GM21717 (cell line): Measurements from ENCODE around the gene SMARCC2.

Source experiments
- ATAC-seq: cut with Tn5 transposase; IDR thresholded peaks from one replicate; pipeline ENCODE4 v1.9.1; 2021; ENCODE audit warnings: mild to moderate bottlenecking, moderate library complexity; ENCODE audit not compliant: unreplicated experiment

The SMARCC2 gene

GRCh38 chr12:56189099-56189917 lies at the start of gene SMARCC2:
SMARCC2 (minus strand) TSS chr12:56189483; CDS start chr12:56189461, 22 bp downstream.
- peak; percentile 64 for ATAC-seq

- ATAC-seq: no peak
These were observed 48.3 kb upstream of the SMARCC2 start for GRCh38 chr12:56237552-56237951.

GRCh38 chr12:56236985-56237384 lies 47.7 kb upstream of the SMARCC2 start:
- no peak for ATAC-seq

GRCh38 chr12:56236091-56236490 lies 46.8 kb upstream of the SMARCC2 start:
- no peak for ATAC-seq

GRCh38 chr12:56234746-56235436 lies 45.6 kb upstream of the SMARCC2 start:
- no peak for ATAC-seq

GRCh38 chr12:56231184-56231582 lies 41.9 kb upstream of the SMARCC2 start:
- no peak for ATAC-seq

- no peak for ATAC-seq
These were observed 41.3 kb upstream of the SMARCC2 start for GRCh38 chr12:56230432-56231183.

- ATAC-seq: no peak
These were observed 40.7 kb upstream of the SMARCC2 start, which contains the start of gene SLC39A5 for GRCh38 chr12:56229916-56230431. SLC39A5 (plus strand) TSS chr12:56230051; CDS start chr12:56231275, 1,224 bp downstream.

GRCh38 chr12:56229082-56229481 lies 39.8 kb upstream of the SMARCC2 start:
- ATAC-seq: no peak

- no peak for ATAC-seq
These were observed 35.7 kb upstream of the SMARCC2 start for GRCh38 chr12:56224954-56225353.

- ATAC-seq: peak; percentile 68
These were observed 34.9 kb upstream of the SMARCC2 start, which contains the start of gene NABP2 for GRCh38 chr12:56224102-56224701. NABP2 (plus strand) TSS chr12:56224342; CDS start chr12:56224857, 515 bp downstream.

GRCh38 chr12:56223571-56224101 lies 34.4 kb upstream of the SMARCC2 start:
- no peak for ATAC-seq

- no peak for ATAC-seq
These were observed 33.2 kb upstream of the SMARCC2 start for GRCh38 chr12:56222531-56222895.

GRCh38 chr12:56221757-56222530 lies 32.7 kb upstream of the SMARCC2 start, which contains the start of gene RNF41:
RNF41 (minus strand) TSS chr12:56221922; CDS start chr12:56214047, 7,875 bp downstream.
- ATAC-seq: peak; percentile 78

- peak; percentile 24 for ATAC-seq
These were observed 32.0 kb upstream of the SMARCC2 start for GRCh38 chr12:56221232-56221756.

GRCh38 chr12:56220611-56221231 lies 31.4 kb upstream of the SMARCC2 start:
- ATAC-seq: no peak

GRCh38 chr12:56219840-56220239 lies 30.6 kb upstream of the SMARCC2 start:
- no peak for ATAC-seq

GRCh38 chr12:56216461-56216860 lies 27.2 kb upstream of the SMARCC2 start:
- ATAC-seq: no peak

- ATAC-seq: no peak
These were observed 24.6 kb upstream of the SMARCC2 start for GRCh38 chr12:56213878-56214277.
